IgD-negative memory B cell (primary cell): ENCODE data around the gene SLC44A1. TPM values are rescaled to one million over a fixed set of nuclear protein-coding genes. Genes with fewer than 3 reads are reported as not detected.

Source experiments
- H3K27ac Mint-ChIP-seq, 3 donors: one replicate each; pipeline ENCODE4 v1.8.0; 2020 to 2022; ENCODE audit warnings: mild to moderate bottlenecking in 3 of 3, mixed read lengths in 3 of 3, moderate library complexity in 1 of 3
- H3K27me3 Mint-ChIP-seq: one replicate; pipeline ENCODE4 v1.8.0; 2021; ENCODE audit warnings: mixed read lengths
- H3K36me3 Mint-ChIP-seq: one replicate; pipeline ENCODE4 v1.8.0; 2020; ENCODE audit warnings: mild to moderate bottlenecking, mixed read lengths
- H3K4me1 Mint-ChIP-seq, 3 donors: one replicate each; pipeline ENCODE4 v1.8.0; 2020 to 2022; ENCODE audit warnings: mixed read lengths in 3 of 3, mild to moderate bottlenecking in 1 of 3
- H3K4me3 Mint-ChIP-seq, 4 donors: one replicate each; pipeline ENCODE4 v1.8.0; 2020 to 2022; ENCODE audit warnings: mild to moderate bottlenecking in 4 of 4, mixed read lengths in 4 of 4, moderate library complexity in 3 of 4
- H3K9me3 Mint-ChIP-seq, 3 donors: one replicate each; pipeline ENCODE4 v1.8.0; 2020 to 2021; ENCODE audit warnings: mixed read lengths in 3 of 3, mild to moderate bottlenecking in 1 of 3
- polyA plus RNA-seq: library from polyadenylated mRNA; unstranded; fragments of 300-500 nt; fragmentation: Illumina TruSeq; gene quantifications from one replicate; pipeline ENCODE4 v1.2.3, GENCODE V29; 2021

Gene SLC44A1
- polyA plus RNA-seq, 1 donor from 2014 or later: 12.1 TPM

- H3K4me3 Mint-ChIP-seq: no peak overlapping the region
- H3K36me3 Mint-ChIP-seq: no peaks in the 10 kb centered on the region
- H3K27ac Mint-ChIP-seq: no peak overlapping the region
- H3K4me1 Mint-ChIP-seq: peaks cover 0 to 4% (median 3%) of the 10 kb centered on the region in 3 donors
- peaks cover 2 to 6% (median 4%) of the 10 kb centered on the region in 3 donors for H3K9me3 Mint-ChIP-seq
- H3K27me3 Mint-ChIP-seq: peaks cover 3% of the 10 kb centered on the region
These were observed 169.1 kb downstream of the SLC44A1 start for GRCh38 chr9:105413525-105413924.

DNA sequence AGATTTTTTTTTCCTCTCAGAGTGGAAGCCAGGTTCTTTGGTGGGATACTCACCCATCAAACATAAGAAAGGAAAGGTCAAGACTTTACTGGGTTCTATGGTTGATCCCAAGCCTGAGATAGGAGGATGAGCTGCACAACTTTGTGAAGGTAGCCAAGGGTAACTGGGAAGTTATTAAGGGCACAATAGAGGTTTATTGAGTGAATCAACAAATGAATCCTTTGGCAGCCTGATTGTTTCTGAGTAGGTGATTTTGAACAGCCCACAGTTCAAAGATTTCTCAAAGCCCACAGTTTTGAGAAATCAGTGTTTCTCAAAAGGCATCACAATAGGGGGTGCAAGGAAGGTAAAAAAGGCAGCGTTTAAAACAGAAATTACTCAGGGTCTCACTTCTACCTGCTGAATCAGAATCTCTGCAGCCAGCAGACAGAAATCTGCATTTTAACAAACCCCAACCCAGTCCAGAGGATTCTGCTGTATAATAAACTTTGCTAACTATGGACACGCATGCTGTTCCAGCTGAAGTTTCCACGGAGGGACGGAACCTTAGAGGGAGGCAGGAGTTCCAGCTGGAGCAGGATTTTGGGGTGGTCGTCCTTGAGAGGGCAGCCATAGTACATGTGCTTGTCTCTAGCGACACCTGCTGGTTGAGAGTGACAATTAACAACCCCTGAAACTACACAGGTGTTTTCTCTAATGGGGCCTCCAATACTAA, 170.7 kb downstream of the SLC44A1 start:
- Mint-ChIP-seq H3K4me1 (peaks cover 0 to 4% (median 3%) of the 10 kb centered on the region in 3 donors), H3K27ac (no peak overlapping the region), H3K27me3 (peaks cover 3% of the 10 kb centered on the region), H3K36me3 (peaks cover 2% of the 10 kb centered on the region), H3K4me3 (no peak overlapping the region), H3K9me3 (peaks cover 2 to 4% (median 3%) of the 10 kb centered on the region in 3 donors)

GRCh38 chr9:105415662-105415980, 171.2 kb downstream of the SLC44A1 start:
- H3K36me3 Mint-ChIP-seq: peaks cover 2% of the 10 kb centered on the region
- H3K4me3 Mint-ChIP-seq: no peak overlapping the region
- H3K9me3 Mint-ChIP-seq: peaks cover 2 to 4% (median 3%) of the 10 kb centered on the region in 3 donors
- no peak overlapping the region for H3K27ac Mint-ChIP-seq
- H3K4me1 Mint-ChIP-seq: peaks cover 0 to 4% (median 3%) of the 10 kb centered on the region in 3 donors
- peaks cover 3% of the 10 kb centered on the region for H3K27me3 Mint-ChIP-seq

DNA sequence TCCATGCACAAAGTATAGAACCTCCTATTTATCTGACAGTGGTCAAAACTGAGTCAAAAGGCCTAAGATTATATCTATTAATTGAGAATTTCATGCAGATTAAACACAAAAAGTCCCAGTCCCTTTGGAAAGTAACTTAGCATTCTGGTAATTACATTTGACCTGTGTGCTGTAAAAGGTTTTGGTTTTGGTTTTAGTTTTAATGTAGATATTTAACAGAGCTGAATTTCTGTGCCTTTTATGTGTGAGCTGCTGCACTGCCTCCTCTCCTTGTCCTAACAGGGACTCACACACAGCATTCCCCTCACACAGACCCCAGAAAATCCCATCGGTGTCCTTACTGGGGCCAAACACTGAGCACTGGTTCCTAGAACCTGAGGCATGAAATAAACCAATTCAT, 172.4 kb downstream of the SLC44A1 start:
- Mint-ChIP-seq H3K4me3 (no peak overlapping the region), H3K4me1 (peaks cover 0 to 4% (median 3%) of the 10 kb centered on the region in 3 donors), H3K9me3 (peaks cover 0 to 1% (median 0%) of the 10 kb centered on the region in 3 donors), H3K36me3 (peaks cover 2% of the 10 kb centered on the region), H3K27me3 (peaks cover 3% of the 10 kb centered on the region), H3K27ac (no peak overlapping the region)

DNA sequence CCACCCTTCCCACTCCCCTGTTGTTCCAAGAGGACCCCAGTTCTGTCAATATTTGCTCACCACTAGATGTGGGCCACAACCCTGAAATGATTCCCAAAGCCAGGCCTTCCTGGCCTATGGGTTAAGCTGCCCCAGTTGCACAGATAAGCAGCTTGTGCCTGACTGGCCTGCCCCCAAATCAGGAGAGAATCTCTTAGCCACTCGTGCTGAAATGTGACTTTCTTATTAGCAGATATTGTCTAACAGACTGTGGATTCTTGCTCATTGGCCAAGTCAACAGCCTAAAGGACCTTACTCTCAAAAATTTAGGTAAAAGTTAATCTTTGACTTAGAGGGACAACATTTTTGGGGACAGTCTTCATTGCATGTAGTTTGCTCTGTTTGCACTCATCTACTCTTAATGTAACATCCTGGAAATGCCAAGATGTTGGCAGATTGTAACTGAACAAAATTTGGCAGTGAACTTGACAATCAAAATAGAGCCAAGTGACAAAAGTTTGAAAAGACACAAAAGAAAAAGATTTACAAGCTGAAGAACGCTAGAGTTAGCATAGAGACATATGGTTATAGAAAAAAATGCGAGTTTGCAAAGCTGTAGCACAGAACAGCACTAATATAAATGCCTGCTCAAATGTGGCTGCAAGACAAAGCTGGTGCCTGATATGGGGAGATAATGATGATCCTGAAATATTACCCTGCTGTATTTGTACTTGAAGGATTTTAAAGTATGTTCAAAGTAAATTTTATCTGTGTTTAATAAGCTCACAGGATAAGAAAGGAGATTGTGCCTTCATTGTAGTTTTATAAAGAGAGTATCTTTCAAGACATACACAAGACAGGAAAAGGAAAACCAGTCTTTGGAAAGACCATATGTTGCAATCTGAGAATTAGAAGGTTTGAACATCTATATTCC, 174.4 kb downstream of the SLC44A1 start:
- Mint-ChIP-seq H3K9me3 (no peaks in the 10 kb centered on the region), H3K36me3 (peaks cover 2% of the 10 kb centered on the region), H3K4me3 (no peak overlapping the region), H3K27me3 (peaks cover 3% of the 10 kb centered on the region), H3K27ac (no peak overlapping the region), H3K4me1 (peaks cover 0 to 7% (median 3%) of the 10 kb centered on the region in 3 donors)

DNA sequence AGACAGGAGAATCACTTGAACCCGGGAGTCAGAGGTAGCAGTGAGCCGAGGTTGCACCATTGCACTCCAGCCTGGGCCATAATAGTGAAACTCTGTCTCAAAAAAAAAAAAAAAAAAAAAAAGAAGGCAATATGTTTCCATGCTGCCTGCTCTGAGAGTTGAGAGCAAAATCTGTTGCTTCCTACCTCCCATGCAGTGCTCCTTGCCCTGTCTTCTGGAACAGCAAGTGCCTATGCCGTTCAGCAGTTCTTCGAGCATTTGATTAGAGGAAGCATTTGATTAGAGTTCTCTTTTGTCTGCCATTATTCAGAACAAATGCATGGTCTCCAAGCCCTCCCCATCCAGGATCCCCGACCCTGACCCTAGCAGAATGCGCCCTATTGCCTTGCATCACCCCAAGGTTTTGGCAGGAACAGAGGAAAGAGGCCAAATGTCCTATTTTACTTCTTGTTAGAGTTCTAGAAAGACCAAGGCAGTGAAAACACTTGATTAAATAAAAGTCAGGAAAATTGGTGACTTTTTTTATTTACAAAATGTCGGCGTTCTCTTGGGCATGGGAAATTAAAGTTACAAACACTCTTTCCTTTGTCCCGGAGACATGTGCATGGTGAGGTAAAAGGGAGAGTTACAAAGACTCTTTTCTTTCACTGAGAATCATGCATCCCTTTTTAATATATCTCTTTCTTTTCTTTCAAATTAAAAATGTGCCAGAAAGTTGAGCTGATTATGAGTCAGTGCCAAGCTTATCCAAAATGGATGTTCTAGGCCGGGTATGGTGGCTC, 175.6 kb downstream of the SLC44A1 start:
- Mint-ChIP-seq H3K36me3 (peaks cover 2% of the 10 kb centered on the region), H3K27ac (no peak overlapping the region), H3K4me1 (peaks cover 0 to 5% (median 3%) of the 10 kb centered on the region in 3 donors), H3K9me3 (no peaks in the 10 kb centered on the region), H3K27me3 (peaks cover 3% of the 10 kb centered on the region), H3K4me3 (no peak overlapping the region)

DNA sequence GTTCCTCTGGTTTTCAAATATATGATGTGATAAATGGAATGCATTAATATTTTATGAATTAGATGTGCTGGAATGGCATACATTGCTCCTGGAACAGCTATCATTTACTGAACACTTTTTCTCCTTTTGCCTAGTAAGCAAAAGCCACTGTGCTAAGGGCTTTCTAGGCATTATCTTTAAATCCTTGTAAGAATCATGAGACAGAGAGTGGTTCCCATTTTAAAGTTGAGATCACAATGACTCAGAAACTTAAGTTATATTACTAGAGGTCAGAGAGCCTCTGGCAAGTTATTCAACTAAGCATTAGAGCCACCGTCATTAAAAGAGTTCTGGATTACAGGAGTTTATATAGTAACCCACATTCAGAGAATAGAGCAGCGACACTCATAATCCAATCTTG, 176.7 kb downstream of the SLC44A1 start:
- Mint-ChIP-seq H3K36me3 (peaks cover 2% of the 10 kb centered on the region), H3K9me3 (no peaks in the 10 kb centered on the region), H3K4me1 (peaks cover 0 to 3% (median 0%) of the 10 kb centered on the region in 3 donors), H3K27me3 (no peaks in the 10 kb centered on the region), H3K27ac (no peak overlapping the region), H3K4me3 (no peak overlapping the region)

DNA sequence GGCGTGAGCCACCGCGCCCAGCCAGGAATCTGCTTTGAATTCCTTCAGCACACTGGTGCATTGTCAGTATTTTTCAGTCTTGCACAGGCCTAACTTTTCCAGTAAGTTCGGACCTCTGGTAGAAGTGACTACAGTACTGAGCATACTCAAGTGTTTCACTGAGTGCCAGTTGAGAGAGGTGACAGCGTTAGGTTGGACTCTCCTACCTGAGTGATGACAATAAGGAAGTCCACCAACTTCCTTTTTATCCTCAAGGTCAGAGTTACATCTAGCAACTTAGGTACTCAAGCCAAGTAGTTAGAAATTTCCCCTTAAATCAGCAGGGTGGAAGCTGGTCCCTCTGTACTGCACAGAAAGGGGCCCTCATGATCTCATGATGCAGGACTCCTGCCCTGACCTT, 177.4 kb downstream of the SLC44A1 start:
- Mint-ChIP-seq H3K27ac (no peak overlapping the region), H3K27me3 (no peaks in the 10 kb centered on the region), H3K4me3 (no peak overlapping the region), H3K9me3 (no peaks in the 10 kb centered on the region), H3K36me3 (peaks cover 2% of the 10 kb centered on the region), H3K4me1 (peaks cover 0 to 3% (median 0%) of the 10 kb centered on the region in 3 donors)

DNA sequence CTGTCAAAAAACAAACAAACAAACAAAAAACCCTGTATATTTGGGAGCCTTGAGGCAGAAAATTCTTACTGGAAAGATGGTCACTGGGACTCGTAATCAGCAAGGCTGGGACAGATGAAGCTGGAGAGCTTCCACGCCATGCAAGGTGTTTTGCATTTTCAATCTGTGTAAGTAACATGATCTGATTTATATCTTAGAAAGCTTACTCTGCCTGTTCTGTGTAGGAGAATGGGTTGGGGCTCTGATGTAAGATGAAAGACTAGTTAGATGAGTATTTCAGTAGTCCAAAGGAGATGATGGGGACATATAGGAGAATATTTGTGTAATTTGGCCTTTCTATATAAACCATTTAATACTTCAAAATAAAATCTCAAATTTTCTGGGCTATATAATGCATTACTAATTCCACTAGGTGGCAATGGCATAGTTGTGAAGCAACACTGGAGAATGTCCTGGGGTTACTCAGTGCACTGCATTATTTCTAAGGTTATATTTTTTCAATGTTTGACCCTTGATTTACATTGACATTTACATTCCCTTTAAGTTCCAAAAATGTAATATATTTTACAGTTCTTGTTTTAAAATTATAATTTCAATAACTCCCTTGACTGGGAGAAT, 181.5 kb downstream of the SLC44A1 start:
- peaks cover 0 to 3% (median 0%) of the 10 kb centered on the region in 3 donors for H3K4me1 Mint-ChIP-seq
- H3K4me3 Mint-ChIP-seq: no peak overlapping the region
- no peaks in the 10 kb centered on the region for H3K36me3 Mint-ChIP-seq
- no peaks in the 10 kb centered on the region for H3K9me3 Mint-ChIP-seq
- no peaks in the 10 kb centered on the region for H3K27me3 Mint-ChIP-seq
- H3K27ac Mint-ChIP-seq: no peak overlapping the region

DNA sequence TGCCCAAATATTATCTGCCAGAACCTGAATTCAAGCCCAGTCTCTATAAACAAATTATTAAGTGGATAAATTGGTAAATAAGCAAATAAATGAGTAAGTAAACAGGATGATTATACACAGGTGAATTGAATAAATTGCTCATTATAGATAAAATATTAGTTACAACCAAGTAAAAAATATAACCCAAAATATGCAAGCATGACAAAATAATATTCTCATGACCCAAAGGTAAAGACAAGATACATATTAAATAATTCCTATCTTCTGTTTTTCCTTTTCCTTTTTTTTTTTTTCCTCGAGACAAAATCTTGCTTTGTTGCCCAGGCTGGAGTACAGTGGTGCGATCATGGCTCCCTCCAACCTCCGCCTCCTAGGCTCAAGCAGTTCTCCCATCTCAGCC, 182.2 kb downstream of the SLC44A1 start:
- Mint-ChIP-seq H3K4me1 (peaks cover 0 to 3% (median 0%) of the 10 kb centered on the region in 3 donors), H3K9me3 (no peaks in the 10 kb centered on the region), H3K27me3 (no peaks in the 10 kb centered on the region), H3K36me3 (no peaks in the 10 kb centered on the region), H3K27ac (no peak overlapping the region), H3K4me3 (no peak overlapping the region)

DNA sequence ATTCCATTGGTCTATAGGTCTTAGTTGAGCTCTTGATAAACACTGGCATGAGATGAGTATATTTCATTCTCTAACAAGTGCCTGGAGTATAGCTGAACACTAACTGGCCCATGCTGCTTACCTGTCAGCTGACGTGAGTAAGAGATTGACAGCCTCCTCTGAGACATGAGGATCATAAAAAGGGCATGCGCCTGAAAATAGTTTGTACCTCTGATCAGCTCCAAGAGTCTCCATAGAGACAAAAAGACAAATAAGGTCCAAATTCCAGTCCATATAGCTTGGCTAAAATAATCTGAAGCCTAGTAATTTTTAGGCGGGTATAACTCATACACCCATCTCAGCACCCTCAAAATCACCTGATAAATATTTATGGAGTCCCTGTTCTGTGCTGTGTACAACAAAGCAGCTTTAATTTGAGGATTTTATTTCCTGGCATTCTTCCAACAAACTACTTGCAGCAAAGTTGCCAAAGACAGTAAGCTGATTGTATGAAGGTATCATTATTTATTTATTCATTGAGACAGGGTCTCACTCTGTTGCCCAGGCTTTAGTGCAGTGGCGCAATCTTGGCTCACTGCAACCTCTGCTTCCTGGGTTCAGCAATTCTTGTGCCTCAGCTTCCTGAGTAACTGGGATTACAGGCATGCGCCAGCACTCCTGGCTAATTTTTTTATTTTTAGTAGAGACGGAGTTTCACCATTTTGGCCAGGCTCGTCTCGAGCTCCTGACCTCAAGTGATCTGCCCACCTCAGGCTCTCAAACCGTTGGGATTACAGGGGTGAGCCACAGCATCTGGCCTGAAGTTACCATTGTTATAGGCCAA, 187.2 kb downstream of the SLC44A1 start:
- no peak overlapping the region for H3K4me3 Mint-ChIP-seq
- H3K4me1 Mint-ChIP-seq: peaks cover 0 to 2% (median 0%) of the 10 kb centered on the region in 3 donors
- H3K27me3 Mint-ChIP-seq: no peaks in the 10 kb centered on the region
- peaks cover 2% of the 10 kb centered on the region for H3K36me3 Mint-ChIP-seq
- no peaks in the 10 kb centered on the region for H3K9me3 Mint-ChIP-seq
- H3K27ac Mint-ChIP-seq: no peak overlapping the region

GRCh38 chr9:105432247-105432842, 187.9 kb downstream of the SLC44A1 start:
- Mint-ChIP-seq H3K27ac (no peak overlapping the region), H3K4me1 (peaks cover 0 to 2% (median 0%) of the 10 kb centered on the region in 3 donors), H3K27me3 (no peaks in the 10 kb centered on the region), H3K4me3 (peak overlapping the region in 1 of 4 donors; percentile 39), H3K36me3 (peaks cover 2% of the 10 kb centered on the region), H3K9me3 (no peaks in the 10 kb centered on the region)

DNA sequence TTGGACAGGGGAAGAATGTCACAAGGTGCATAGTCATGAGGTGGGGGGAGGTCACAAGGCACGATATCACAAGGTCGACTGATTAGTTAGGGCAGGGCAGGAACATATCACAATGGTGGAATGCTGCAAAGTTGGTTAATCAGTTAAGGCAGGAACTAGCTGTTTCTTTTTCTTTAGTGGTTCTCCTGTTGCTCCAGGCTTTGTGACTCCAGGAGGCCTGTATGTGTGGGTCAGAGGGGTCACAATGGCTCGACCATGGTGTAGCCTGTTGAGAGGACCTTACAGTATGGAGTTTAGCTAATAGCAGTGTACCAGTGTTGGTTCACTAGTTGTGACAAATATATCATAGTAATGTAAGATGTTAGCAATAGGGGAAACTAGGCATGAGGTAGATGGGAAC, 191.0 kb downstream of the SLC44A1 start:
- H3K27me3 Mint-ChIP-seq: no peaks in the 10 kb centered on the region
- no peaks in the 10 kb centered on the region for H3K9me3 Mint-ChIP-seq
- peak overlapping the region in 1 of 3 donors; percentile 63 for H3K27ac Mint-ChIP-seq
- H3K4me1 Mint-ChIP-seq: peaks cover 0 to 2% (median 0%) of the 10 kb centered on the region in 3 donors
- H3K4me3 Mint-ChIP-seq: no peak overlapping the region
- H3K36me3 Mint-ChIP-seq: peaks cover 2% of the 10 kb centered on the region
